Measurements from ENCODE around the gene OR51E1.

OR51E1 gene

DNA sequence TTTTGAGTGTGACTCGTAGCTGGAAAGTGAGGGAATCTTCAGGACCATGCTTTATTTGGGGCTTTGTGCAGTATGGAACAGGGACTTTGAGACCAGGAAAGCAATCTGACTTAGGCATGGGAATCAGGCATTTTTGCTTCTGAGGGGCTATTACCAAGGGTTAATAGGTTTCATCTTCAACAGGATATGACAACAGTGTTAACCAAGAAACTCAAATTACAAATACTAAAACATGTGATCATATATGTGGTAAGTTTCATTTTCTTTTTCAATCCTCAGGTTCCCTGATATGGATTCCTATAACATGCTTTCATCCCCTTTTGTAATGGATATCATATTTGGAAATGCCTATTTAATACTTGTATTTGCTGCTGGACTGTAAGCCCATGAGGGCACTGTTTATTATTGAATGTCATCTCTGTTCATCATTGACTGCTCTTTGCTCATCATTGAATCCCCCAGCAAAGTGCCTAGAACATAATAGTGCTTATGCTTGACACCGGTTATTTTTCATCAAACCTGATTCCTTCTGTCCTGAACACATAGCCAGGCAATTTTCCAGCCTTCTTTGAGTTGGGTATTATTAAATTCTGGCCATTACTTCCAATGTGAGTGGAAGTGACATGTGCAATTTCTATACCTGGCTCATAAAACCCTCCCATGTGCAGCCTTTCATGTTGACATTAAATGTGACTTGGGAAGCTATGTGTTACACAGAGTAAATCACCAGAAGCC lies 11.0 kb downstream of the OR51E1 start:
- no peak for DNase-seq (ENCODE audit: low read depth)

DNA sequence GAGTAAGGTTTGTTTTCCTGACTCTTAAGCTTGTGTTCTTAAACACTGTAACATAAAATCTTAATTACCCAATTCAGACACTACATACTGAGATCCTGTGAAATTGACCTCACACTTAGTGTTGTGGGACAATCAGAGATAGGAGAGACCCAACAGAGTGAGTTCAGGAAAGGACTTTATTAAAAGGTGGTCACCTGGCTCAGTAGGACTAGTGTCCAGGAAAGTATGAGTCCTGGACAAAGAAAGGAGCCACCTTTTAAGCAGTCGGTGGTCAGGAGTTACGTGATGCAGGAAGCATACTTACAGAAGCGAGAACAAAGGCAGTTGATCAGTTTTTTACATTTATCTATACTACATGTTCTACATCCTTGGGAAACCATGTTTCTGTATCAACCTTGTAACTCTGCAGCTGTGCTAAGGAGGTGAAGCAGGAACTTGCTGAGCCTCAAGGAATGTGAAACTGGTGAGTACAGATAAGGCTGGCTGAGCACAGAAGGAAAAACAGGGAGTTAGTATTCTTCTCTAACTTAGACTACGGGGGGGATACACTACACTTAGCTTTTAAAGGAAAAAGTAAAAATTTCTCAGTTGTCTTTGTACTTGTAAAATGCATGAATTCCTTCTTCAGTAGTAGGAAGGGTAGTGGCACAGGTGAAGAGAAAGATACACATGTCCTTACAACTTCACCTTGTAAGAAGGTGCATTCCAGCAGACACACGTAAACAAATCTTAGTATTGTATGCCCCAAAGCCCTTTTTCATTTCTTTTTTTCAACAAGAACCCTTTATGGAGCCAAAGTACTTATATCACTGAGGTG lies 15.1 kb downstream of the OR51E1 start:
- DNase-seq (ENCODE audit: low read depth): no peak

DNA sequence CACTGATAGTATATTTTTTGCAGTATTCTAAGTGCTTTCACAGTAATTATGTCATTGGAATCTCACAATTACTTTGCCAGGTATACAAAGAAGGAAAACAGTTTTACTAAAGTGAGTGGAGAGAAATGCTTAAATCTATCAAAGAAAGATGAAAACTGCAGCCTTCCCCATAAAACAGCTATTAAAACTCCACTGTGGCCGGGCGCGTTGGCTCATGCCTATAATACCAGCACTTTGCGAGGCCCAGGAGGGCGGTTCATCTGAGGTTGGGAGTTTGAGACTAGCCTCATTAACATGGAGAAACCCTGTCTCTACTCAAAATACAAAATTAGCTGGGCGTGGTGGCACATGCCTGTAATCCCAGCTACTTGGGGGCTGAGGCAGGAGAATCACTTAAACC lies 19.1 kb downstream of the OR51E1 start:
- no peak for DNase-seq (ENCODE audit: low read depth)

DNA sequence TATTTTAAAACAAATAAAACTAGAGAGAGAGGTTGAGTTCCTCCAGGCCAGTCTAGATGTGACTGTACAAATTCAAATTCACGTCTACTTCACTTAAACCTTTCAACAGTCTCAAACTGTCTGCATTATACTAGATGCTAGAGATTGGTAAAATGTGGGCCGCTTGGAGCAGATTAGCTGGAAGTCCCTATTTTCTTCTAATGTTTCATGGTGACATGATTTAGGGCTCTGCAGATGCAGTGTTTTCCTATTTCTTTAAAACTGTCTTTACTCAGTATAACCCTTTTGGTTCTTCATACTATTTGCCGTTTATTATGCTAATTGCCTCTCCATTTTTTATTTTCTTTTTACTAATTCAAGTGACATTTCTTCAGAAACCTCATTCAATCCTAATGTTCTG lies 20.4 kb downstream of the OR51E1 start:
- DNase-seq (ENCODE audit: low read depth): no peak

DNA sequence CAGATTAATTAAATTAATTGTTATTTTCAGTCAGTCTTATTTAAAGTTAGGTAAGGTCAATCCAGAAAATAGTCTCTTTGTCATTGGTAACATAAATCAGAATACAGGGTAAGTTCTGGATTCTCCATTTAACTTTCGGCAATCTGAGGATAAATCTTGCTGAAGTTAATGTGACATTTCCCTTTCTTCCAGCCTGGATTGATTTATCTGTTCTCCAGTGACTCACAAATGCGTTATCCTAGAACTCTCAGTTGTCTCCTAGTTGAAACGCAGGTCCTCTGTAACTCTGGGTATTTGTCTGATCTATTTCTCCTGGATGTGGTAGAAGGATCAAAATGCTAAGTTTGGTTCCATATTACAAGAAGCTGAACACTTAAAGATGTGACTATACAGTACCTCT lies 21.0 kb downstream of the OR51E1 start:
- DNase-seq (ENCODE audit: low read depth): no peak

DNA sequence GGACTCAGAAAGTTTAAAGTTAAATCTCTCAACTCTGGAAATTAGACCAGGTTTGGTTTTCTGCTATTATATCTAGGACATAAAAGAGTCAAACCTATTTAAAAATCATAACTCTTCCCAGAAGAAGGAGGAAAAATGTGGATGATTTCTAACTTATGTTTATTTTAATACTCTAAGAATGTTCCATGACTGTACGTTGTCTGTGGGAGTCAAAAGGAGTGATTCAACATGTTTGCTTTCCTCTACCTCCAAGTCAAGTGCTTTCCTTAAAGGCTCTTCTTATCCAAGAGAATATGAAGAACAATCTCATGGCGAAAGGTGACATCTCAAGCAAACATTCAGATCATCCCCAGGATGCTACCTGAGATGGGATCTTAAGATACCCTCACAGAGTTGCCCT lies 21.6 kb downstream of the OR51E1 start:
- DNase-seq (ENCODE audit: low read depth): no peak

DNA sequence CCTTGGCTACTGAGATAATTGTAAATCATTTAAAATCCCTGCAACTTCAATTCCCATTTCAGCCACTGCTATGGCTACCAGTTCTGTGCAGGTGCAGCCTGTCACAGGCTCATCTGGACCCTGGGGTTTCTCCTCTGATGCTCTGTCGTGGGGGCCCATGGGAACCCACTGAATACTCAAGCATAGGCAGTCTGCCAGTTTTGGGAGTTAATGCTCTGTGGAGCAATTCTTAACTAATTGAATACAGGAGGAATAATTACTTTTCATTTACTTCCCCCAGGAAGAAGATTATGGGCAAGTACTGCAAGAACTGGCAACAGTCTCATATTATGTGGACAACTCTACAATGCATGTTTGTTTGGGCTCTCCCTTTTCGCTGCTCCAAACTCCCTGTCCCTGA lies 28.0 kb downstream of the OR51E1 start:
- no peak for DNase-seq (ENCODE audit: low read depth)

DNA sequence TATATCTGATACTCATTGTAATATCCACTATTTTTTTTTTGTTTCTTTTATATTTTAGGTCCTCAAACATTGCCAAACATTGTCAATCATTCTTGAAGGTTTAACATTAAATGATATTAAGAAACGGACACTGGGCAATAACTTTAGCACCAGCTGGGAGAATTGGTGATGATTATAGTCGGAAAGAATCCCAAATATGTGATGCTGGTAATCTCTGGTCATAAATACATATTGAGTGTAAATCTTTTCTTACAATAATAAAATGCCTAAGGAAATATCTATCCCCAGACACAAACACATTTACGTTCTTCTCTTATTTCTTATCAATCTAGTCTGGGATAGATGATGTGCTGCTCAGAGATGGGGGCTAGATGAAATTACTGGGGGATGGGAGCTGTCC lies 28.7 kb downstream of the OR51E1 start:
- no peak for DNase-seq (ENCODE audit: low read depth)

DNA sequence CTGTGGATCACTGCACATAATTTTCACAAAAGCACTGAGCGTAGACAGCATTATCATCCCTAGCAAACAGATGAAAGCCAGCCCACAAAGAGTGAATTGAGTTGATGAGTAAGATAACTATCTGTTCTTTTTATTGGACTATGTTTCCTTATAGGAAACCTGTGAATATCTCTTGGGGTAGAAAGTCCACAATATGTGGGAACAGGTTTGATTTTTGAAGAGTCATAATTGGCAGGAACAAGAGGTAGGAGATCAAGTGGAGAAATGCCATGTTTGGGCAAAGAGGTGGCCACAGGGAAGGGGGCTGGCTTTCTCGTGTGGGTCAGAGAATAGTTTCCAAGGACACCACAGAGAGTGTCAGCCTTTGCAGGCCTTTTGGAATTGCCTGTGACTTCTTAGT lies 30.0 kb downstream of the OR51E1 start:
- DNase-seq (ENCODE audit: low read depth): no peak

DNA sequence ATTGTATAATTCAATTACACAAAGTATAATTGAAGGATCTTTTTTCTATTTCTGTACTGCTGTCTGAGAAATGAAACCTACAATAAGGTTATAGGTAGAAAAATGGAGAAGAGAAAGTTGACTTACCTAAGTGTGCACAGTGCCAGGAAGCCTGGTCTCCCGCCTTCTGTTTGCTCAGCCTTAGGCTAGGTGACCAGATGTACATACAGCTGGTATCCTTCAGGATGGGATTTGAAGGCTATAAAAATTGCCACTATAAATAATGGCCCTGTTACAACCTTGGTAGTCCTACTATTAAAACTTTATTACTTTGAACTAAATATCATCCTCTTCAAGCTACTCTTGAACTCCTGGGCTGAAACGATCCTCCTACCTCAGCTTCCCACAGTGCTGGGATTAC lies 34.2 kb downstream of the OR51E1 start:
- no peak for DNase-seq (ENCODE audit: low read depth)

DNA sequence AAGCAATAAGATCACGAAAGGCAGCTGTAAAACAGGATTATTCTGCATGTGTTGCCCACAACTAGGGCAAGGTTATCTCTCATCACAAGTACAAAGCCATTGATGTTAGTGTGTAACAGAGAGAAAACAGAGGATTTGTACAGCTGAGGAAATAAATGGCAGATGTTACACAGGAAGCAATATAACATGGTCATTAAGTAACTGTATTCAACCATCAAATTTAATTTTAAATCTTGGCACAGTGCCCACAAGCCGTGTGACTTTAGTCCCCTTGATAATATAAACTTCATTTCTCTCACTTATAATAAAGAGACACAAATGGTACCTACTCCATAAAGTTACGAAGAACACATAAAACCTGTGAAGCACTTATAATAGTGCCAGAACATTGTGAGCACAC lies 36.6 kb downstream of the OR51E1 start:
- no peak for DNase-seq (ENCODE audit: low read depth)

DNA sequence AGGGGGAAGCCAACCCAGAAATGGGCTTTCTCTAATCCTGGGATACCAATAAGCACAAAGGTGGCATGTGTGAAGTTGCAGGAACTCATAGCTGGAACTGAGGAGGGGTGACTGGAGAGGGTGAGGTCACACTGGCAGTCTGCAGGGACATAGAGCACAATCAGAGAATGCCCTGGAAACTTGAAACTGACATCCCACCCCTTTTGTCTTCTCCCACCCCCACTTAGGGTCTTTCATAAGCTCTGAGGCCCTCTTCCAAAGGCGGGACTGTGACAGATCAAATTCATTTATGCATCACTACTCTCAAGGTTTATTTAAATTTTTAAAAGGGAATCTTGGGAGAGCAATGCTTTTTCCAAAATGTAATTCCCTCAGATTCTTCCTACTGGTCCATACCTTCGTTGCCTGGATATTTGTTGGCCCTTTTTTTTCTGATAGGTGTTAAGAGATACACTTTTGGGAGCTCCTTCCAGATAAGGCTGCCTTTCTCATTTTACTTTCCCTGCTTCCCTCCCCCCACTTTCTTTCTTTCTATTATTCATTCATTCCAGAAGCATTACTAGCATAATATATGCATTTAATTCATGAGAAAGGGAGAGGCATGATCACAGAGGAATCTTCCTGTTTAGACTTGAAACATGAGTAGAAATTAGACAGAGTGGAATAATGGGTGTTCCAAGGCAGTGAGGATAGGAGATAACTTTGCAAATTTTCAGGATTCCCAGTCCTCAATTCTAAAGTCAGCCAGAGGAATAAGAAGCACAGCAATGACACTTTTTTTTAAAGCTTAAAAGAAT lies 39.0 kb downstream of the OR51E1 start:
- DNase-seq (ENCODE audit: low read depth): no peak

DNA sequence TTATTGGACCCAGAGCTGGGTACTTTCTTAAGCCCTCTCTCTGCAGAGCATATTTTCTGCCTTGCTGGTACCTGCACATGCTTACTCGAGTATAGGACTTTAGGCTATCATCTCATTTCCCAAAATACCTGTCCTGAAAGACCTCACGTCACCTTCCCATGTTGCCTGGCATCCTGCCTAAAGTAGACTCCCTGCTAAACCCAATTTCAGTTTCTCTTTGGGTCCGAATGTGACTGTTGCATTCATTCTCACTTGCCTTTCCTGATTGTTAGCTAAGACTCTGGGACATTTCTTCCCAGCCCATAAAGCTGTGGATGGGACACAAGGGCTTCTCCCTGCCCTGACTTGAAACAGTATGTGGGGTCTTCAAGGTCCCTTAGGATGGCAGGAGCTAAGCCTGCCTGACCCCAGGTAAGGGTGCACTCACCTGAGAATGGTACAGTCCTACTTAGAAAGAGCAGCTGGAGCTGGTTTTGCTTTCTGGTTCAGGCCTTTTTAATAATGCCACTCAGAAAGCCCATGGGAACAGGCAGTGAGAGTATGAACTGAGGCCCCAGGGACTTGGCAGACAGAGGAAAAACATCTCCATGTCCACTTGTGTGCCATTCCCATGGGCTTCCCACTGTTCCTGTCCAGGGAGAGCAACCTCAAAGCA lies 41.0 kb downstream of the OR51E1 start:
- DNase-seq (ENCODE audit: low read depth): no peak

DNA sequence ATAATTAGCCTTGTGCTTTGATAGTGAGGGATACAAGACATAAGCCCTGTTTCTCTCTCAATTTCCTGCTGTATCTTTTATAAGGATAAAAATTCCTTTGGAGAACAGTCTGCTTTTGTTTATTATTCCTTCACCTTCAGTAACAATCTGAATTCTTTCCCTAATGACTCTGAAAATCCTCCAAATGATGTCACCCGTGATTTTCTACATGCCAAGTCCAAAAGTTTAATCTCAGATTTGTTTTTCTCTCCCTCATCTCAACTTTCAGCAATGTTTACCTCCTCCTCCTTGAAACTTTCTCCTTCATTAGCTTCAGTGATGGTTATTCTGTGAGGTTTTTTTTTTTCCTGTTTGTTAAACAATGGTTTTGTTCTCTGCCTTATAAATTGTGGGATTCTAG lies 51.7 kb downstream of the OR51E1 start:
- no peak for DNase-seq (ENCODE audit: low read depth)

DNA sequence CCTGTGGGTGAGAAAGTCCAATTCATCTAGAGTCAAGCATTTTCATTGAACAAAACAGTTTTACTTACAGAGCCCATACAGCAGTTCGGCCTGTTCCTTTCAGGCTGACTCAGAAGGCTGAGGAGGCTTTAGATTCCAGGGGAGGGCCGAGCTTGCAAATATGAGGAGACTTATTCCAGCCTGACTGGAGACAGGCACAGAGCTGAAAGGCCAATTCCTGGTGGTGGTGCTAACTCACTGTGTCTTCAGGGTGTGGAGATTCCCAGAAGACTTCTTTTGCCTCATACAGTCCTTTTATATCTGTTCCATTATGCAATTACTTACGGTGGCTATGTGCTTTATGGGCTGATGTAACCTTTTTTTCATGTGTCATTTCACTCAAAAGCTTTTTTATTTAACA lies 53.8 kb downstream of the OR51E1 start, which contains the start of gene OR51E2:
TSS of gene OR51E2 (minus strand) at position 269 of the 400 bp plus-strand sequence. CDS start 15,142 bp downstream, outside the sequence.
- DNase-seq (ENCODE audit: low read depth): no peak

DNA sequence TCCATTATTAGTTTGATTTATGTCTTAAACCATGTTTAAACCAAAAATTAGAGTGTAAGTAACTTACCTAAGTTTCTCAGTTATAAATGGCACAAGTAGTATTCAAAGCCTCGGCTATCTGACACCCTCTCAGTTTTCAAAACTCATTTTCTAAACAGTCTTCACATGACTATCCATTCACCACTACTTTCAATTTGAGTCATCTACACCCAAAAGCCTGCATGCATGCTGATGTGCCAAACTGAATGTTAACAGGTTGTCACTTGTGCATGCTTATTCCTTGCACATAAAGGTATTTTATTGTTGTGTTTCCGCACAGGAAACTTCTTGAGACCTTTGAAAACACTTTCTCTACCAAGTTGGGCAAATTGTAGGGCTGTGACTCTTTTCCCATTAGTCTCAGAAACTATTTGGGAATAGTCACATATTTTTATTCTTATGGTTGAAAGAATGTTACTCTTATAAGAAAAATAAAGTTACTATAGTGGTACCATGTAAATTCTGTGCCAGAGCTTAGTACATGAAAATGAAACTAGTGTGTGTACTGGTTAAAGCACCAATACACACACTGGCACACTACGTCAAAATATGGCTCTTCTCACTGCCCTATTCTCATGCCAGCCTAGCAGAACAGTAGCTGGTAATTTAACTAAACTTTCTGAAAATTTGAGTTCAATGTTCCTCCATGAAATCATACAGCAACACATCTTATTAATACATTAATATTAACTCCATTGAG lies 56.1 kb downstream of the OR51E1 start:
- DNase-seq (ENCODE audit: low read depth): no peak

DNA sequence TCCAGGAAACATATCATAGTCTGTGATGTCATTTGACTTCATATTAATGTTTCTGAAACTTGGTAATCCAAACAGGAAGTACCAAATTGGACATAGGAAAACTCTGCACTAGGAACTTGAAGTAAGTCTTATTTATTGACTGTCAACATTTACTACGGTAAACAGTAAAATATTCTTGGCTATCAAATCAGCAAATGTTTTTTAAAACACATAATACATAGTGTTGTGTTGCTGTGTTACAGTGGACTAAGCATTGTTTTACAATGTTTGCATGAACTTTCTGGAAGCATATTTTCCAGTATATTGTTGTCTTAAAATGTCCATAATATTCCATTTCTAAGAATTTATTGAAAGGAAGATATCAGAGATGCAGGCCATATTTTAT lies 56.6 kb downstream of the OR51E1 start:
- no peak for DNase-seq (ENCODE audit: low read depth)

DNA sequence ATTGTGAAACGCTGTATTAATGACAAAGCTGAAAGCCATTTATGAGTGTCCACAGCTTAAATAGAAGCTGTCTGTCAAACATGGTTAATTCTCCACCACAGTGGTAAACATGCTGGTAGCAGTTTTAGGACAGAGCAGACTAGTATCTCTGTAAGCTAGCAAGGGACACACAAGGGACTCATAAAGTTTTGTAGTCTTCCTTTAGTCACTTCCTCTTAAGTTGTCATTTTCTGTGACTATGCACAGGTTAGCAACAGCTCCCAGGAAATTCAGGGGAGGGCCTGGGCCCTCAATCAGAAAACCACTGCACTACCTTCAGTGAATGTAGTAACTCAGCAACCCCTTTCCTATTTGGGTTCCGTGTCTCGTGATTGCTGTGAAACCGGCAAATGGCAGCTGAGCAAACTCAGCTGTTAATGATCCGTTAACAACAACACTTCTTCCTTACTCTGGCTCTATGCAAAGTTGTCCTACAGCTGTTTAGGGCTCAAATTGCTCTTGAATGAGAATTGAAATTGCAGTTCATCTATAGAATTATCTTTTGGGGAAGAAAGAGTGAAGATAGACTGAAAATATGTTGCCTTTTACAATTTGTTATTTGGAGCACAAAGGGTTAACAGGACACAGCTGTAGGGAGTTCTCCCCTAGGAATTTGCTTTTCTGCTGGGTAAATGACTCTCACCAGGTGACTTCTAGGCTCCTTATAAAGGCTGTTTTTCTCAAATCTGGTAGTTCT lies 60.4 kb downstream of the OR51E1 start, which contains the start of gene MMP26:
TSS of gene MMP26 (plus strand) at position 731 of the 736 bp plus-strand sequence.
- DNase-seq (ENCODE audit: low read depth): no peak

DNA sequence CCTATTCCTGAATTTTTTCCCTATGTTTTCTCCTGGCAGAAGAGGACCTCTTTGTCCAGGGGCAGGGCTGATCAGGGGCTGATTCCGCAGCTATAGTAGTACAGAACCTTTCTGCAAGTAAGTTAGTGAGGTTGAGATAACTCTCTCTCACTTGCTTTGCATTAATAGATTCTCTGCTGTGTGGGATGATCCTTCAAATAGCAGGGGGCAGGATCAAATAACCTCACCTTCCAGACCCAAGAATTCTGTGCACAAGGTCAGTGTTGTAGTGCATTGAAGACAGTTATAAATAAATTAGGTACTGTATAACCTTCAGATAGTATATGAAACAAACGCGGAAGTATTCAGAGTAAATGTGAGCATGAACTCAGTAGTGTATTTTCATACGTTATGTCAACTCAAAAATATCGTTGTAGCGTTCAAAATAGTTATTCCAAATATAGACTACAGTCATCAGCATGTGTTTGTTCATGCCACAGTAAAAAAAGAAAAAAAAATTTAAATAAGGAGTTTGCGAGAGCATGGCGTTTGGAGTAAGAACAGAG lies 61.1 kb downstream of the OR51E1 start:
- no peak for DNase-seq (ENCODE audit: low read depth)
